Measurements from ENCODE around the gene TMEM170B. TPM values are rescaled to one million over a fixed set of nuclear protein-coding genes. Genes with fewer than 3 reads are reported as not detected.

Gene TMEM170B
- total RNA-seq, 2 donors from 2014 or later = 4.6 to 6.8 TPM

DNA sequence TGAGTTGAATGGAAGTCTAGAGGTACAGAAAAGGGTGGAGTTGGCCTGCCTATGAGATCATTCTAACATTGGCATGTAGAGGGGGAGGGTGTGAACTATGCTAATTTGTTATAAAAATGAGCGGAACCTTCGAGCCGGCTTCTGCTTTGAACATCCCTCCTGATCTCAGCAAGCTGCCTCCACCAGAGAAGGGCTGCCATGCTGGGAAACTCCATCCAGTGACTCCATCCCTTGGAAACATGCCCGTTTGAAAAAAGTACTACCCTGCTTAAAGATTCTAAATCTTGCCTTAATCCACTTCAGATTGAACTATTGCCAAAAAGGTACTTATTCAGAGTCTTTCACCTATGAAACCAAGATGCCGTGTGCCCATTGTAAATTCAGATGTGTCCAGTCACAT is 43.6 kb upstream of the TMEM170B start:
- H3K9me3 ChIP-seq = no peaks in the 10 kb centered on the region
- no peak overlapping the region for H3K27ac ChIP-seq
- H3K36me3 ChIP-seq = no peaks in the 10 kb centered on the region
- no peak overlapping the region for H3K4me3 ChIP-seq
- H3K4me1 ChIP-seq (ENCODE audit: control insufficient read depth in 1 of 2, low read depth in 2 of 2) = peaks cover 0 to 10% of the 10 kb centered on the region in 2 donors
- ATAC-seq (ENCODE audit: insufficient number of reproducible peaks, low FRiP score, low read depth) = no peak
- H3K27me3 ChIP-seq (replicated peaks; ENCODE audit: insufficient read depth) = no peaks in the 10 kb centered on the region
- TF ChIP-seq, protein P1, sequence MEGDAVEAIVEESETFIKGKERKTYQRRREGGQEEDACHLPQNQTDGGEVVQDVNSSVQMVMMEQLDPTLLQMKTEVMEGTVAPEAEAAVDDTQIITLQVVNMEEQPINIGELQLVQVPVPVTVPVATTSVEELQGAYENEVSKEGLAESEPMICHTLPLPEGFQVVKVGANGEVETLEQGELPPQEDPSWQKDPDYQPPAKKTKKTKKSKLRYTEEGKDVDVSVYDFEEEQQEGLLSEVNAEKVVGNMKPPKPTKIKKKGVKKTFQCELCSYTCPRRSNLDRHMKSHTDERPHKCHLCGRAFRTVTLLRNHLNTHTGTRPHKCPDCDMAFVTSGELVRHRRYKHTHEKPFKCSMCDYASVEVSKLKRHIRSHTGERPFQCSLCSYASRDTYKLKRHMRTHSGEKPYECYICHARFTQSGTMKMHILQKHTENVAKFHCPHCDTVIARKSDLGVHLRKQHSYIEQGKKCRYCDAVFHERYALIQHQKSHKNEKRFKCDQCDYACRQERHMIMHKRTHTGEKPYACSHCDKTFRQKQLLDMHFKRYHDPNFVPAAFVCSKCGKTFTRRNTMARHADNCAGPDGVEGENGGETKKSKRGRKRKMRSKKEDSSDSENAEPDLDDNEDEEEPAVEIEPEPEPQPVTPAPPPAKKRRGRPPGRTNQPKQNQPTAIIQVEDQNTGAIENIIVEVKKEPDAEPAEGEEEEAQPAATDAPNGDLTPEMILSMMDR (IDR thresholded peaks at IDR 0.05) = no peak
- DNase-seq (ENCODE audit: low spot score) = no peak

DNA sequence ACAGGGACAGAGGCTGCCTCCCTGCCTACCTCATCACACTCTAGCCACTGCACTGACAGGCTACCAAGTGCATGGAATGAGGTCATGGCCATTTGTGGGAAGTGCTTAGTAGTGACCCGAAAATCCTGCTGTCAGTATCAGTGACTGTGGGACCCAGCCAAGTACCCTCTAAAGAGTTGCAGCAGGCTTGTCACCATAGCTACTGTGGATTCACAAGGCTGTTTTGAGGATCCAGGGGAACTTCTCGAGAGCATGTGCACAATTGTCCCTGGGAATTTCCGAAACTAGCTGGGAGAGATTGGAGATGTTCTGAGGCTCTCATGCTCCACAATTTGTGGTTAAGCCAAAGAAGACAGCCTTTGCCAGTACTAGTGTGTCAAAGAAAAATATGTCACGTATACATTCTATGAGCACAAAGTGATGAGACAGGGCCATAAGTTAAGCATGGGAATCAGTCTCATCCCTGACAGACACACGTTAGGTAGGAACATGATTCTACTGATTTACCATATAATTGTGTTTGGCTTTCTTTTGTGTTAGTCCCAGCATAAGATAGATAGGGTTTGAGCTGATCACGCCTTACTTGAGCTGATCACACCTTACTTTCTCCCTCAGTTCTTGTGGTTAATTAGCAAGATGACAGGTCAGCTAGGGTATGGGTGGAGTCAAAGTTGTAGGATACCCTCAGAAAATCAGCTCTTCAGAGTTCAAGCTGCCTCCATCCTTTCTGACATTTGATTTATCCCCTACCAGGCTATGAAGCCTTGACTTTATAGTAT is 42.6 kb upstream of the TMEM170B start:
- Histone ChIP-seq H3K36me3 (no peaks in the 10 kb centered on the region), H3K27ac (peak overlapping the region in 1 of 2 donors; percentile 51), H3K9me3 (no peaks in the 10 kb centered on the region), H3K4me3 (no peak overlapping the region), H3K27me3 (replicated peaks; ENCODE audit: insufficient read depth) (no peaks in the 10 kb centered on the region), H3K4me1 (ENCODE audit: control insufficient read depth in 1 of 2, low read depth in 2 of 2) (peaks cover 0 to 10% of the 10 kb centered on the region in 2 donors)
- TF ChIP-seq, protein P1 (IDR thresholded peaks at IDR 0.05) = no peak
- ATAC-seq (ENCODE audit: insufficient number of reproducible peaks, low FRiP score, low read depth) (no peak), DNase-seq (ENCODE audit: low spot score) (no peak)

DNA sequence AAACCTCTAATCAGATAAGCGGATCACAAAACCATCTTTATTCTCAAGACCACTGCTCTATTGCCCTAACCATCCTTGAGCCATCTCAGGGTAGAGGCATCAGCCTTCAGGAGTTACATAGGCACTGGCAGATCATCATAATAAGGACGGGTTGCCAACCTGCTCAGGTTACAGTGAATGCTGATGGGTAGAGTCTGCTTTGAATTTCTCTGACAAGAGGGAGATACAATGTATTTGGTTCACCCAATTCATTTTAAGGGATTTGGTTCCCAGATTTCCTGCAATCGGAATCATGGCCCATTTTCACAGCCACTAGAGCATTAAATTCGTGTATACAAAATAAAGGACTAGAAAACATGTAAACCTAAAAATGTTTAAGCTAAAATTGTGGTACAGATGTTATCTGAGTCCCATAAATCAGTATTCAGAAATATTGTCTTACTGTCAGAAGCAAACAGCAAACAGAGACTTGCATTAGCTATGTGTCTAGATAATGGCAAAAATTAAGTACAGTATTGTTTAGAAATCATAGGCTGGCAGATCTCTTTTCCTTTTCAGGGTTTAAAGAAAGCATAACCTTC is 41.9 kb upstream of the TMEM170B start:
- TF ChIP-seq, protein P1 (IDR thresholded peaks at IDR 0.05) = no peak
- Histone ChIP-seq H3K36me3 (no peaks in the 10 kb centered on the region), H3K4me3 (no peak overlapping the region), H3K27ac (peak overlapping the region in 1 of 2 donors; percentile 51), H3K9me3 (no peaks in the 10 kb centered on the region), H3K27me3 (replicated peaks; ENCODE audit: insufficient read depth) (no peaks in the 10 kb centered on the region), H3K4me1 (ENCODE audit: control insufficient read depth in 1 of 2, low read depth in 2 of 2) (peaks cover 0 to 10% of the 10 kb centered on the region in 2 donors)
- DNase-seq (ENCODE audit: low spot score) (no peak), ATAC-seq (ENCODE audit: insufficient number of reproducible peaks, low FRiP score, low read depth) (no peak)

DNA sequence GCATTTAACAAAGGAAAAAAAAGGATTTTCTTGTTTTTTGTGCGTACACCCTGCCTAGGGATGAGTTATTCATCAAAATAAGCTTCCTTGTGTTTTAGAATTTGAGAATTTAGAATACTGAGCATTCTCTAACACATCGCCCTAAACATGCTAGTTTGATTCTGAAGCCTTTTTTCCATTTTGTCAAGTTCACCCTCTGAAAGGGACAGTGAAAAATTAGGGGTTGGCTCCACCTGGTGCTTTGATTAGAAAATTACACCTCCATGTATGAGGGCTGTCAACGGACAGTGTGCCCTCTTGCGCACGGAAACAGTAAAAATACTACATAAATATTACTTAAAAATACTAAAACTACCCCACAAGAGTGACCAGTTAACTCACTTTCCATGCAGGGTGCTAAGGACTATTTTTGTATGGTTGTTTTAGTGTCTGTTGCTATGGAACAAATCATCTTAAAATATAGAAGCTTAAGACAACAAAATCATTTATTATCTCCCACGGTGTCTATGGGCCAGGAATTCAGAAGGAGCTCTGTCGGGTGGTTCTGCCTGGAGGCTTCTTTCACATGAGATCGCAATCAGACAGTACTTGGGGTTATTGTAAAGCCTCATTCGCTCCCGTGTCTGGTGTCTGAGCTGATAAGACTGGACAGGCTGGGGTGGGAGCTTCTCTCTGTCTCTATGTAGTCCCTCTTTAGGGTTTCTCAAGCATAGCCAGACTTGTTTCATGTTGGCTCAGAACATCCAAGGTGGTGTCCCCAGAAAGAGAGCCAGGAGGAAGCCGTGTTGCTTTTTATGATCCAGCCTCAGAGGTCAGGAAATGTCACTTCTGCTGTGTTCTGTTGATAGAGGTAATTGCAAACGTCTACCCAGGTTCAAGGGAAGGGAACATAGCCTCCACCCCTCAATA is 41.1 kb upstream of the TMEM170B start:
- peak overlapping the region in 1 of 2 donors; percentile 51 for H3K27ac ChIP-seq
- TF ChIP-seq, protein P1 (IDR thresholded peaks at IDR 0.05) = peak; percentile 91
- peak; percentile 91 for ATAC-seq (ENCODE audit: insufficient number of reproducible peaks, low FRiP score, low read depth)

DNA sequence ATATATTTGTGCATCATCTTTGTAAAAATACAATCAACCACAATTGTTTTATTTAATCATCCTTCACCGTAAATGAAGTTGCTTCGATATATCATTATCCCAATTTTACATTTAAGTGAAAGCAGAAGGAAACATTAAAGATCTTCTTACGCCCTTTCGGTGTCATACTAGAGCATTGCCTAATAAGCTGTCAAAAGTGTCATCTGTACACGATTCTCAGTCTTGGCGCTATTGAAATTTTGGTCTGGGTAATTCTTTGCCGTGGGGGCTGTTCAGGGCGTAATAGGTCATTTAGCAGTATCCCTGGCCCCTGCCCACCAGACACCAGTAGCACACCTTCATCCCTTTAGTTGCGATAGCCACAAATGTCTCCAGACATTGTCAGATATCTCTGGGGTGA is 40.4 kb upstream of the TMEM170B start:
- TF ChIP-seq, protein P1 (IDR thresholded peaks at IDR 0.05) = no peak
- H3K4me3 ChIP-seq = no peak overlapping the region
- DNase-seq (ENCODE audit: low spot score) (no peak), ATAC-seq (ENCODE audit: insufficient number of reproducible peaks, low FRiP score, low read depth) (no peak)
- peaks cover 0 to 10% of the 10 kb centered on the region in 2 donors for H3K4me1 ChIP-seq (ENCODE audit: control insufficient read depth in 1 of 2, low read depth in 2 of 2)
- H3K27me3 ChIP-seq (replicated peaks; ENCODE audit: insufficient read depth) = no peaks in the 10 kb centered on the region
- H3K27ac ChIP-seq = no peak overlapping the region
- H3K36me3 ChIP-seq = no peaks in the 10 kb centered on the region
- no peaks in the 10 kb centered on the region for H3K9me3 ChIP-seq

More for the DNA sequence above, 41.1 kb upstream of the TMEM170B start:
- no peak overlapping the region for H3K4me3 ChIP-seq
- H3K36me3 ChIP-seq = no peaks in the 10 kb centered on the region
- H3K27me3 ChIP-seq (replicated peaks; ENCODE audit: insufficient read depth) = no peaks in the 10 kb centered on the region
- peaks cover 0 to 10% of the 10 kb centered on the region in 2 donors for H3K4me1 ChIP-seq (ENCODE audit: control insufficient read depth in 1 of 2, low read depth in 2 of 2)
- no peaks in the 10 kb centered on the region for H3K9me3 ChIP-seq
- DNase-seq (ENCODE audit: low spot score) = no peak

Measured in thoracic aorta (tissue), 2 donors.